GM12801 (cell line): Measurements from ENCODE around the gene METTL15.

Experiments
- CTCF ChIP-seq: IDR thresholded peaks from one replicate; pipeline ENCODE4 v1.5.1; 2011; ENCODE audit warnings: control low read depth; ENCODE audit not compliant: insufficient read length; ENCODE audit errors: extremely low read depth

The METTL15 gene

GRCh38 chr11:28105869-28106268 lies 2.3 kb upstream of the METTL15 start:
- TF ChIP-seq CTCF = no peak

- TF ChIP-seq CTCF = no peak
Observed at GRCh38 chr11:28106353-28107043, 1.7 kb upstream of the METTL15 start.

- TF ChIP-seq CTCF = no peak
Observed at GRCh38 chr11:28107191-28107749, 918 bp upstream of the METTL15 start.

- TF ChIP-seq CTCF = no peak
Observed at GRCh38 chr11:28108958-28109357, 770 bp downstream of the METTL15 start.

GRCh38 chr11:28110108-28110820 lies 2.1 kb downstream of the METTL15 start:
- TF ChIP-seq CTCF = no peak

- TF ChIP-seq CTCF = no peak
Observed at GRCh38 chr11:28110821-28111200, 2.6 kb downstream of the METTL15 start.

- TF ChIP-seq CTCF = no peak
Observed at GRCh38 chr11:28114116-28114515, 5.9 kb downstream of the METTL15 start.
